Measurements from ENCODE around the gene GPR12.

GPR12 gene

GRCh38 chr13:26710166-26710565 lies 50.4 kb downstream of the GPR12 start:
- Histone ChIP-seq H3K9me2 (replicated peaks; ENCODE audit: control insufficient read depth, low read length) (no peaks in the 10 kb centered on the region), H3K4me1 (ENCODE audit: control insufficient read depth, low read length) (no peaks in the 10 kb centered on the region), H3K4me3 (ENCODE audit: low read length) (no peak overlapping the region), H4K20me1 (ENCODE audit: control insufficient read depth, insufficient read depth, low read depth, low read length) (no peaks in the 10 kb centered on the region), H3F3A (ENCODE audit: control insufficient read depth, insufficient read depth) (no peaks in the 10 kb centered on the region), H3K9me3 (ENCODE audit: control insufficient read depth, insufficient read depth, low read length) (no peaks in the 10 kb centered on the region), H3K4me2 (ENCODE audit: low read length) (no peak overlapping the region), H3K27ac (ENCODE audit: low read depth, low read length) (no peak overlapping the region), H3K27me3 (ENCODE audit: control insufficient read depth, low read length) (peaks cover 2% of the 10 kb centered on the region; the same call in 1 of the 2 replicates), H3K36me3 (ENCODE audit: control insufficient read depth, low read length) (no peaks in the 10 kb centered on the region), H3K79me2 (ENCODE audit: control insufficient read depth, low read length) (no peaks in the 10 kb centered on the region)
- TF ChIP-seq EZH2phosphoT487 (IDR thresholded peaks at IDR 0.05; ENCODE audit: borderline replicate concordance, low read length) (no peak), CTCF (IDR thresholded peaks at IDR 0.05; ENCODE audit: low read depth, low read length, poor library complexity, severe bottlenecking) (no peak)

GRCh38 chr13:26709461-26709860 lies 51.1 kb downstream of the GPR12 start:
- Histone ChIP-seq H3K79me2 (ENCODE audit: control insufficient read depth, low read length) (no peaks in the 10 kb centered on the region), H3K4me1 (ENCODE audit: control insufficient read depth, low read length) (no peaks in the 10 kb centered on the region), H4K20me1 (ENCODE audit: control insufficient read depth, insufficient read depth, low read depth, low read length) (no peaks in the 10 kb centered on the region), H3K27me3 (ENCODE audit: control insufficient read depth, low read length) (peaks cover 2% of the 10 kb centered on the region; the same call in 1 of the 2 replicates), H3K4me2 (ENCODE audit: low read length) (no peak overlapping the region), H3K9me2 (replicated peaks; ENCODE audit: control insufficient read depth, low read length) (no peaks in the 10 kb centered on the region), H3K4me3 (ENCODE audit: low read length) (no peak overlapping the region), H3K27ac (ENCODE audit: low read depth, low read length) (no peak overlapping the region), H3F3A (ENCODE audit: control insufficient read depth, insufficient read depth) (no peaks in the 10 kb centered on the region), H3K9me3 (ENCODE audit: control insufficient read depth, insufficient read depth, low read length) (no peaks in the 10 kb centered on the region), H3K36me3 (ENCODE audit: control insufficient read depth, low read length) (no peaks in the 10 kb centered on the region)
- TF ChIP-seq CTCF (IDR thresholded peaks at IDR 0.05; ENCODE audit: low read depth, low read length, poor library complexity, severe bottlenecking) (no peak), EZH2phosphoT487 (IDR thresholded peaks at IDR 0.05; ENCODE audit: borderline replicate concordance, low read length) (no peak)

DNA sequence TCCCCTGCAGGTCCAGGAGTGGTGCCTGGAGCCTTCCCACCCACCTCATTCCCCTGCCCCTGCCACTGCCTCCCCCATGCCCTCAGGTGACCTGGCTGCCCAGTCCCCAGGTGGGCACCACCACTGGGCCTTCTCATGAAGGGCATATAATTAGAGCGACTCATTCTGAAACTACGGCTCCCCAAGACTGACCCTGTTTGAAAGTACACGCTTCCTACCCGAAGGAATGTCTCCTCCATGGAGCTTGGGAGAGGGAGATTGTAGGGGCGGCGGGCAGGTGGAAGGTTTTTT lies 52.6 kb downstream of the GPR12 start:
- Histone ChIP-seq H3F3A (ENCODE audit: control insufficient read depth, insufficient read depth) (no peaks in the 10 kb centered on the region), H3K79me2 (ENCODE audit: control insufficient read depth, low read length) (no peaks in the 10 kb centered on the region), H3K4me3 (ENCODE audit: low read length) (no peak overlapping the region), H3K4me1 (ENCODE audit: control insufficient read depth, low read length) (no peaks in the 10 kb centered on the region), H4K20me1 (ENCODE audit: control insufficient read depth, insufficient read depth, low read depth, low read length) (no peaks in the 10 kb centered on the region), H3K9me3 (ENCODE audit: control insufficient read depth, insufficient read depth, low read length) (no peaks in the 10 kb centered on the region), H3K27me3 (ENCODE audit: control insufficient read depth, low read length) (peaks cover 6% of the 10 kb centered on the region; the same call in 1 of the 2 replicates), H3K9me2 (replicated peaks; ENCODE audit: control insufficient read depth, low read length) (no peaks in the 10 kb centered on the region), H3K4me2 (ENCODE audit: low read length) (no peak overlapping the region), H3K27ac (ENCODE audit: low read depth, low read length) (no peak overlapping the region), H3K36me3 (ENCODE audit: control insufficient read depth, low read length) (no peaks in the 10 kb centered on the region)
- TF ChIP-seq CTCF (IDR thresholded peaks at IDR 0.05; ENCODE audit: low read depth, low read length, poor library complexity, severe bottlenecking) (no peak), EZH2phosphoT487 (IDR thresholded peaks at IDR 0.05; ENCODE audit: borderline replicate concordance, low read length) (no peak)

Measured in DOHH2 (cell line).